HG03064 (cell line): ENCODE results near the gene EZH1.
"Not testable (repeated sequence)": the region's sequence is repeated elsewhere in the genome, so short reads cannot be mapped to it uniquely, and the experiment has no call there.

ENCODE experiments used
- ATAC-seq: cut with Tn5 transposase; IDR thresholded peaks from one replicate; pipeline ENCODE4 v1.9.1; 2021; ENCODE audit warnings: low read depth; ENCODE audit not compliant: unreplicated experiment

The EZH1 gene

GRCh38 chr17:42673266-42673884, 71.5 kb downstream of the EZH1 start:
- ATAC-seq, result no peak

- no peak for ATAC-seq
These were observed 72.8 kb downstream of the EZH1 start for GRCh38 chr17:42672038-42672437.

GRCh38 chr17:42670789-42671657, 73.8 kb downstream of the EZH1 start:
- ATAC-seq, result no peak

GRCh38 chr17:42669977-42670788, 74.7 kb downstream of the EZH1 start:
- no peak for ATAC-seq

GRCh38 chr17:42669705-42669976, 75.2 kb downstream of the EZH1 start:
- no peak for ATAC-seq

- no peak for ATAC-seq
These were observed 77.5 kb downstream of the EZH1 start for GRCh38 chr17:42667088-42667951.

GRCh38 chr17:42666126-42666525, 78.7 kb downstream of the EZH1 start:
- ATAC-seq, result not testable (repeated sequence)

- no peak for ATAC-seq
These were observed 79.2 kb downstream of the EZH1 start for GRCh38 chr17:42665581-42666001.

- no peak for ATAC-seq
These were observed 84.0 kb downstream of the EZH1 start for GRCh38 chr17:42660692-42661345.

GRCh38 chr17:42659932-42660274, 84.9 kb downstream of the EZH1 start:
- not testable (repeated sequence) for ATAC-seq

GRCh38 chr17:42659079-42659931, 85.5 kb downstream of the EZH1 start, which contains the start of gene TUBG2:
Gene TUBG2 (plus strand): TSS chr17:42659284. CDS start chr17:42659504, 220 bp downstream.
- ATAC-seq, result no peak

GRCh38 chr17:42657824-42658588, 86.8 kb downstream of the EZH1 start:
- ATAC-seq, result no peak

- ATAC-seq, result no peak
These were observed 89.3 kb downstream of the EZH1 start for GRCh38 chr17:42655528-42655927.

- no peak for ATAC-seq
These were observed 91.4 kb downstream of the EZH1 start for GRCh38 chr17:42653179-42654124.

GRCh38 chr17:42651392-42651791, 93.4 kb downstream of the EZH1 start:
- ATAC-seq, result no peak
